OCI-LY1 (cell line): Measurements from ENCODE around the gene ADARB2.

Source experiments
- EZH2 ChIP-seq: fragments of 200-600 bp; sonication (generic), shearing (Covaris generic); IDR thresholded peaks from 2 replicates; pipeline ENCODE4 v1.8.0; 2017; ENCODE audit warnings: borderline replicate concordance, mixed run types, mild to moderate bottlenecking, antibody characterized with exemption, low read length, moderate library complexity, mixed read lengths
- TF ChIP-seq, protein P1 (sequence below): fragments of 200-600 bp; sonication (generic), shearing (Covaris generic); IDR thresholded peaks from 2 replicates; pipeline ENCODE4 v1.5.1; 2017; ENCODE audit warnings: mild to moderate bottlenecking, antibody characterized with exemption, low read length, moderate library complexity, mixed read lengths

DNA sequence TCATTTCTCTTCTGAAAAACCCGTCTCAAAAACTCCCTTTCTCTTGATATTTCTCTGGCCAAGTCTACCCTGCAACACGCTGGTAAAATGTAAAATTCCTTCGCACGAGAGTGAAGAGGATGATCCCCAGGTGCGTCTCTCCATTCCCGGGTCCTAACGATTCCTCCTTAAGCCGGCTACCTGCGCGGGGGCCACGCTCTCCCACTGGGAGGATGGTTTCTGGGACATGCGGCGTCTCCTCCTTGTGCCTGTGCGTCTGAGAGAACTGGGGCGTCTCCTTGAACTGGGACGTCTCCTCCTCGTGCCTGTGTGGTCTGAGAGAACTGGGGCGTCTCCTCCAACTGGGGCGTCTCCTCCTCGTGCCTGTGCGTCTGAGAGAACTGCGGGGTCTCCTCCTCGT, 531.2 kb downstream of the ADARB2 start:
- TF ChIP-seq, protein P1, sequence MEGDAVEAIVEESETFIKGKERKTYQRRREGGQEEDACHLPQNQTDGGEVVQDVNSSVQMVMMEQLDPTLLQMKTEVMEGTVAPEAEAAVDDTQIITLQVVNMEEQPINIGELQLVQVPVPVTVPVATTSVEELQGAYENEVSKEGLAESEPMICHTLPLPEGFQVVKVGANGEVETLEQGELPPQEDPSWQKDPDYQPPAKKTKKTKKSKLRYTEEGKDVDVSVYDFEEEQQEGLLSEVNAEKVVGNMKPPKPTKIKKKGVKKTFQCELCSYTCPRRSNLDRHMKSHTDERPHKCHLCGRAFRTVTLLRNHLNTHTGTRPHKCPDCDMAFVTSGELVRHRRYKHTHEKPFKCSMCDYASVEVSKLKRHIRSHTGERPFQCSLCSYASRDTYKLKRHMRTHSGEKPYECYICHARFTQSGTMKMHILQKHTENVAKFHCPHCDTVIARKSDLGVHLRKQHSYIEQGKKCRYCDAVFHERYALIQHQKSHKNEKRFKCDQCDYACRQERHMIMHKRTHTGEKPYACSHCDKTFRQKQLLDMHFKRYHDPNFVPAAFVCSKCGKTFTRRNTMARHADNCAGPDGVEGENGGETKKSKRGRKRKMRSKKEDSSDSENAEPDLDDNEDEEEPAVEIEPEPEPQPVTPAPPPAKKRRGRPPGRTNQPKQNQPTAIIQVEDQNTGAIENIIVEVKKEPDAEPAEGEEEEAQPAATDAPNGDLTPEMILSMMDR = no peak
- TF ChIP-seq EZH2 = no peak
